NT2/D1 (cell line): ENCODE measurements around the gene ENO3.

Experiments
- DNase-seq: peaks from one replicate; pipeline ENCODE4 v3.0.0-alpha.2; 2011; ENCODE audit warnings: low read depth, low spot score
- H3K27me3 ChIP-seq: 2 replicates; pipeline ENCODE4 v1.6.0; 2011; ENCODE audit warnings: mild to moderate bottlenecking; ENCODE audit not compliant: insufficient read length, insufficient read depth
- H3K36me3 ChIP-seq: 2 replicates; pipeline ENCODE4 v1.6.1; 2011; ENCODE audit warnings: mild to moderate bottlenecking, low read length, mixed read lengths; ENCODE audit not compliant: insufficient read depth, insufficient read length
- H3K4me1 ChIP-seq: 2 replicates; pipeline ENCODE4 v1.5.1; 2011; ENCODE audit not compliant: insufficient read depth, insufficient read length
- H3K4me3 ChIP-seq: 2 replicates; pipeline ENCODE4 v1.5.1; 2011; ENCODE audit warnings: low read depth; ENCODE audit not compliant: insufficient read length
- H3K9ac ChIP-seq: 2 replicates; pipeline ENCODE4 v1.6.0; 2011; ENCODE audit warnings: low read depth; ENCODE audit not compliant: insufficient read length
- H3K9me3 ChIP-seq: 2 replicates; pipeline ENCODE4 v1.5.1; 2011; ENCODE audit warnings: mild to moderate bottlenecking, low read length; ENCODE audit not compliant: insufficient read depth
- SUZ12 ChIP-seq: IDR thresholded peaks from 2 replicates; pipeline ENCODE4 v1.6.1; 2011; ENCODE audit not compliant: insufficient read length, insufficient read depth; ENCODE audit errors: extremely low read depth
- YY1 ChIP-seq: IDR thresholded peaks from 2 replicates; pipeline ENCODE4 v1.6.1; 2011; ENCODE audit not compliant: insufficient read length, insufficient read depth
- ZNF274 ChIP-seq: IDR thresholded peaks from 2 replicates; pipeline ENCODE4 v1.6.1; 2011; ENCODE audit warnings: mild to moderate bottlenecking, low read depth, low read length

The ENO3 gene

DNA sequence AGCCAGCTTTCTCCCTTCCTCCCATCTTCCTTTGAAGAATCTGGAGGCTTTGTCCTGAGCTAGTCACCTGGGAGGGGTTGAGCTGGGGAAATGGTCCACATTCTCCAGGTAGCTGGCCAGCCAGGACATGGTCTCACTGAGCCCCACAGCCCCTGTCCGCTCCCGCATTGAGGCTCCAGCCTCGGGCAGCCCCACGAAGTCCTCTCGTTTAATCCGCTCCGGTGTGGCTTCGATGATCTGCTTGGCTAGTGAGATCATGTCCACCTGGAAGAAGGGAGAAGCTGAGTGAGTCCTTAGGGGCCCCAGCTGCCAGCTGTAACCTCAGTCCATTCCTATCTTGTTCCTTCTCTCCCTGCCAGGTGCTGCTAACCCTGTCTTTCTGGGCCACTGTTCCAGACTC, 19.4 kb downstream of the ENO3 start:
- peaks cover 9% of the 10 kb centered on the region for H3K4me1 ChIP-seq
- H3K27me3 ChIP-seq: peaks cover 3% of the 10 kb centered on the region
- no peak for DNase-seq
- H3K9ac ChIP-seq: no peak overlapping the region
- peaks cover 45% of the 10 kb centered on the region for H3K36me3 ChIP-seq
- no peaks in the 10 kb centered on the region for H3K9me3 ChIP-seq
- TF ChIP-seq SUZ12 (no peak), YY1 (no peak), ZNF274 (no peak)
- no peak overlapping the region for H3K4me3 ChIP-seq

DNA sequence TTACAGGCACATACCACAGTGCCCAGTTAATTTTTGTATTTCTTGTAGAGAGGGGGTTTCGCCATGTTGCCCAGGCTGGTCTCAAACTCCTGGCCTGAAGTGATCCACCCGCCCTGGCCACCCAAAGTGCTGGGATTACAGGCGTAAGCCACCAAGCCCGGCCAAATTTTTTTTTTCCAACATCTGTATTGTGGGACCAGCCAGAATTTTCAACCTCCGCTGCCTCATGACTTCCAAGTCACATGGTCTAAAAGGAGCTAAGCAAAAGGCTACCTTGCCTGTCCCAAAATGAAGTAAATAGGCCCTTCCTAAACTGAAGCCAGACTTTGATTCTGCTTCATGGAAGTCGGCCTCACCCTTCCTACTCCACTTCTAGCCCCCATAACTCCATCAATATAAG, 20.9 kb downstream of the ENO3 start:
- Histone ChIP-seq H3K36me3 (peaks cover 44% of the 10 kb centered on the region), H3K9me3 (no peaks in the 10 kb centered on the region), H3K27me3 (peaks cover 7% of the 10 kb centered on the region), H3K4me1 (peaks cover 9% of the 10 kb centered on the region), H3K4me3 (no peak overlapping the region), H3K9ac (no peak overlapping the region)
- no peak for DNase-seq
- TF ChIP-seq ZNF274: no peak

DNA sequence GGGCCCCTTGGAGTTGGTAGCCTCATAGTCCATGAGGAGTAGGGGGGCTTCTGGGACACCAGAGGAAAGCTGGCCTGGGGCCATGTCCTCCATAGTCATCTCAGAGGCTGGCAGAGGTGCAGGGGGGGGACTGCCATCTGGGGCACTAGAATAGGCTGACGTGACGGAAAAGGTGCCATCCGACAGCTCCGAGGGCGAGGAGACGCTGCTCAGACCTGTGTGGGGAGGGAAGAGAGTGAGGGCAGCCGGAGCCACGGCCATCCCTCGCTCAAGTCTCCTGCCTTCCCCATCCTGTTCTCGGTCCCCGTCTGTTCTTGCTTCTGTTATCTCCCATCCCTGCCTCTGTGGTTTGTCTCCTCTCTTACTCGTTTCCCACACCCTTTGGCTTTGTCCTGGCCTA, 21.4 kb downstream of the ENO3 start:
- no peak for TF ChIP-seq SUZ12
- TF ChIP-seq YY1: no peak
- TF ChIP-seq ZNF274: no peak
- Histone ChIP-seq H3K4me3 (no peak overlapping the region), H3K36me3 (peaks cover 49% of the 10 kb centered on the region), H3K4me1 (peaks cover 9% of the 10 kb centered on the region), H3K9ac (no peak overlapping the region), H3K9me3 (no peaks in the 10 kb centered on the region), H3K27me3 (peaks cover 7% of the 10 kb centered on the region)
- DNase-seq: no peak

DNA sequence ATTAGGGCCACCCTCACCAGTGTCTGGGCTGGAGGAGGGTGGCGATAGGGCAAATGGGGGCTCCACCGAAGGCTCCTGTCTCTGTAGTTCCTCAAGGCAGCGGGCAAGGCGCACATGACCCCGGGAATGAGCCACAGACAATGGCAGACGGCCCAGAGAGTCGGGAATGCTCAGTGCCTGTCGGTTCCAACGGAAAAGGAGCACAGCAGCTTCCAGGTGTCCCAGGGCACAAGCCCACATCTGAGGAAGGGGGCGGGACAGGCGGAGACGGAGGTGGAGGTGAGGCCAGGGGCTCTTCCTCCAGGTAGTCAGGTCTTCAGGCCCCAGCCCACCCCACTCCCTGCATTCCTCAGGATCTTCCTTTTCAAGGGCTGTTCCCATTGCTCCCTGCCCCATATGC, 21.8 kb downstream of the ENO3 start:
- no peak for TF ChIP-seq YY1
- TF ChIP-seq SUZ12: no peak
- no peak for TF ChIP-seq ZNF274
- DNase-seq: no peak

DNA sequence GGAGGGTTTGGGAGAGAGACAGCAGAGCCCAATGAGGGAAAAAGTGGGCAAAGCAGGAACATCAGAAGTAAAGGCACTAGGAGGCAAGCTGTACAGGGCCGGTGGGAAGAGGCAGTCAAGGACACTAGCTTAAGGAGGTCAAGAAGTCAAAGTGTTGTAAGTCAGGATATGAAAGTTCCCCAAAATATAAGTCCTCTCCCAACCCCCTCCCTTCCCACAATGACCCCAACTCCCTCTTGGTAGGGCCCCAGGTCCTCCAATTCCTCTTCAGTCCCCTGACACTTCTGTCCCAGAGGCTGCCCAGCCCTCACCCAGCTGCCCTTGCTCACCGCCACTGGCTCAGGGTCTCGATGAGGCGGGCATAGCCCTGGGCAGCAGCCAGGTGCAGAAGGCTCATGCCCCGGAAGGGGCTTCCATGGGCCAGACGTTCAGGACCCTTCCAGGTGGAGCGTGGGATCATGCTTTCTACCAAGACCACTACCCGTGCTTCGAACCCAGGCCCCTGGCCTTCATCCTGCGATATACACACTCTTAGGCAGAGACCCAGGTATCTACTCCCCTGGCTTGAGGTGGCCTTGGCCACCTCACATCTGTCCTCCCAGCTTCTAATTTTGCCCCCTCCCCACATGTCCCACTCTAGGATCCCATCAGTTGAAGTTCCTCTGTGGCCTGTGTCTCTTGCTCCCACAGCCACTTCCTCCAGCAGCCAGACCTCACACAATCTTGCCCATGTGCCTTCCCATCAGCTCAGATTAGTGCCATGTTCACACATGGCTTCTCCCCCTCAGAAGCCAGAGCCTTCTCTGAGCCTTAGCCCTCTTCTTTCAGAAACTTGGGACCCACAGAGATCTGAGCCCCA, 22.6 kb downstream of the ENO3 start:
- no peaks in the 10 kb centered on the region for H3K9me3 ChIP-seq
- no peak for TF ChIP-seq YY1
- no peak for TF ChIP-seq SUZ12
- no peak for TF ChIP-seq ZNF274
- H3K36me3 ChIP-seq: peaks cover 59% of the 10 kb centered on the region
- no peak overlapping the region for H3K9ac ChIP-seq
- DNase-seq: no peak
- peaks cover 9% of the 10 kb centered on the region for H3K4me1 ChIP-seq
- no peak overlapping the region for H3K4me3 ChIP-seq
- H3K27me3 ChIP-seq: peaks cover 14% of the 10 kb centered on the region

More for the DNA sequence above, 21.8 kb downstream of the ENO3 start:
- no peak overlapping the region for H3K4me3 ChIP-seq
- H3K27me3 ChIP-seq: peaks cover 10% of the 10 kb centered on the region
- peaks cover 9% of the 10 kb centered on the region for H3K4me1 ChIP-seq
- H3K36me3 ChIP-seq: peaks cover 53% of the 10 kb centered on the region
- H3K9me3 ChIP-seq: no peaks in the 10 kb centered on the region
- H3K9ac ChIP-seq: no peak overlapping the region

DNA sequence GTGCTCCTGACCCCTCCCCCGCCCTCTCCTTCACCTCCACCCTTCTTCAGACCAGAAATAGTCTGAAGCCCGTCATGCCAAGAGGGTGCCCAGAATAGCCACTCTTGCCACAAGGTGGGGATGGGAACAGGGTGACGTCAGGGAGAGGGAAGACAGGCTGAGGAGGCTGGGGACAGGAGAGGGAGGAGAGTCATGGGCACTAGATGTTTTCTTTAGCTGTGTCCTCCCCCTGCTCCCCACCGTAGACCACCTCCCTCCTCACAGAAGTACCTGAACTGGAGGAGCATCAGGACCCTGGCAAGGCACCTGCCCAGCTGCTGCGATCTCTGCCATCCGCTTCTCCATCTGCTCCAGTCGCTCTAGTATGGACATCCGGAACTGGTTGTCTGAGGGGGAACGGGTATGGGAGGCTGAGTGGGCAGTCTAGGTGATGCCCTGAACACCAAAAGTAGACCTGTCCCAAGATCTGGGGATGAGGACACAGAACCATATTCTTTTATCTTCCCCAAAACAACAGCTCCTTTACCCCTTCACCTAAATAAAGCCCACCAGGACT, 23.3 kb downstream of the ENO3 start:
- peaks cover 8% of the 10 kb centered on the region for H3K4me1 ChIP-seq
- no peaks in the 10 kb centered on the region for H3K9me3 ChIP-seq
- H3K27me3 ChIP-seq: peaks cover 17% of the 10 kb centered on the region
- no peak for DNase-seq
- TF ChIP-seq ZNF274 (no peak), SUZ12 (no peak), YY1 (no peak)
- H3K4me3 ChIP-seq: no peak overlapping the region
- no peak overlapping the region for H3K9ac ChIP-seq
- H3K36me3 ChIP-seq: peaks cover 64% of the 10 kb centered on the region

DNA sequence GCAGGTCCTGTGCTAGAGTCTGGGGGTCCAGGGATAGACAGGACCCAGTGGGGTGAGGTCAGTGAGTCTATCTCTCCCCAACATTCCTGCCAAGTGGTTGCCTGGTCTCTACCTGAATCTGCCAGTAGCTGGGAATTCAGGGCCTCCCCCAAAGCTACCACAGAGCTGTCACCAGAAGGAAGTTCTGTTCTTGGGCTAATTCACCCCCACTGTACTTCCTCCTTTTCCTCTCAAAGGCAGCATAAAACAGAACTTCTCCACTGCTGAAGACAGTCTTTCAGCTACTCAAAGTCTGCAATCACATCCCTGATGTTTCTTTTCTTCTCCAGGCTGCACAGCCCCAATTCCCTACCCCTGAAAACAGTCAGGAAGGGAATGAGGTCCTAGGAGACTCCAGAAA, 27.8 kb downstream of the ENO3 start:
- DNase-seq: no peak
- H3K27me3 ChIP-seq: peaks cover 17% of the 10 kb centered on the region
- peaks cover 53% of the 10 kb centered on the region for H3K36me3 ChIP-seq
- H3K9ac ChIP-seq: no peak overlapping the region
- TF ChIP-seq YY1: no peak
- no peak for TF ChIP-seq SUZ12
- TF ChIP-seq ZNF274: no peak
- H3K9me3 ChIP-seq: no peaks in the 10 kb centered on the region
- peaks cover 4% of the 10 kb centered on the region for H3K4me1 ChIP-seq
- H3K4me3 ChIP-seq: no peak overlapping the region
